OCI-LY7 (cell line): ENCODE measurements around the gene GNB1. TPM values are rescaled to one million over a fixed set of nuclear protein-coding genes. Genes with fewer than 3 reads are reported as not detected.

Experiments
- BruUV-seq: library from RNA; stranded (reverse); fragments of 400-500 nt; replicated peaks from 2 replicates; lab custom pipeline; 2021; lab: Mats Ljungman, UMichigan
- CTCF ChIA-PET: fragments of 300-600 bp; sonication (Branson Sonifier 250); formaldehyde crosslinking; loops from one replicate; lab custom pipeline; 2022; ENCODE audit warnings: antibody characterized with exemption; ENCODE audit not compliant: unreplicated experiment; lab: Charles Lee
- POLR2A ChIA-PET: fragments of 300-600 bp; sonication (Branson Sonifier 250); formaldehyde crosslinking; loops from one replicate; lab custom pipeline; 2022; ENCODE audit warnings: antibody characterized with exemption; lab: Charles Lee
- DNase-seq: peaks from one replicate; pipeline ENCODE4 v3.0.0-alpha.2; 2015; ENCODE audit warnings: low spot score
- H2AFZ ChIP-seq: fragments of 200-600 bp; sonication (generic), shearing (Covaris generic); 2 replicates; pipeline ENCODE4 v1.6.1; 2014; ENCODE audit warnings: mild to moderate bottlenecking, antibody characterized with exemption, low read length, moderate library complexity
- H3K27ac ChIP-seq: fragments of 200-600 bp; sonication (generic); 2 replicates; pipeline ENCODE4 v1.5.1; 2014; ENCODE audit warnings: mixed run types, low read depth, mild to moderate bottlenecking, moderate library complexity, low read length, inconsistent platforms; ENCODE audit not compliant: poor library complexity, severe bottlenecking
- H3K36me3 ChIP-seq: fragments of 200-600 bp; sonication (generic); 2 replicates; pipeline ENCODE4 v1.6.1; 2014; ENCODE audit warnings: mild to moderate bottlenecking, antibody characterized with exemption, low read length, moderate library complexity, mixed read lengths; ENCODE audit not compliant: insufficient read depth
- H3K4me1 ChIP-seq: fragments of 200-600 bp; sonication (generic); 2 replicates; pipeline ENCODE4 v1.5.1; 2014; ENCODE audit warnings: mild to moderate bottlenecking, low read length; ENCODE audit not compliant: insufficient read depth, poor library complexity, severe bottlenecking
- H3K4me2 ChIP-seq: fragments of 200-600 bp; sonication (generic); 2 replicates; pipeline ENCODE4 v1.6.1; 2014; ENCODE audit warnings: mild to moderate bottlenecking, low read length
- H3K4me3 ChIP-seq: fragments of 200-600 bp; sonication (generic); 2 replicates; pipeline ENCODE4 v1.5.1; 2014; ENCODE audit warnings: mild to moderate bottlenecking, low read depth, low read length; ENCODE audit not compliant: poor library complexity, severe bottlenecking
- H3K79me2 ChIP-seq: fragments of 200-600 bp; sonication (generic); 2 replicates; pipeline ENCODE4 v1.6.1; 2016; ENCODE audit warnings: low read depth, mild to moderate bottlenecking, low read length, moderate library complexity, mixed read lengths; ENCODE audit not compliant: insufficient read depth
- H3K9me2 ChIP-seq: fragments of 200-600 bp; sonication (generic); 2 replicates; pipeline ENCODE4 v1.6.1; 2016; ENCODE audit warnings: mild to moderate bottlenecking, low read length, mixed read lengths; ENCODE audit not compliant: insufficient read depth
- H3K9me3 ChIP-seq: fragments of 200-600 bp; sonication (generic); 2 replicates; pipeline ENCODE4 v1.6.1; 2014; ENCODE audit warnings: mild to moderate bottlenecking, mixed run types, low read length, mixed read lengths
- H4K20me1 ChIP-seq: fragments of 200-600 bp; sonication (generic); 2 replicates; pipeline ENCODE4 v1.6.1; 2014; ENCODE audit warnings: mild to moderate bottlenecking, antibody characterized with exemption, low read length, moderate library complexity, mixed read lengths; ENCODE audit not compliant: insufficient read depth
- EZH2phosphoT487 ChIP-seq: fragments of 200-600 bp; sonication (generic); IDR thresholded peaks from 2 replicates; pipeline ENCODE4 v1.6.1; 2018; ENCODE audit warnings: low read depth, borderline replicate concordance, mild to moderate bottlenecking, mixed run types, antibody characterized with exemption, low read length, moderate library complexity, mixed read lengths
- intact Hi-C: fragments of 100-400 bp; cut with micrococcal nuclease; formaldehyde crosslinking; loops from one replicate; pipeline ENCODE4 v1.10.0; 2022; ENCODE audit not compliant: unreplicated experiment
- total RNA-seq, 2 experiments: library from RNA; depleted of rRNA in 1 of 2; stranded (reverse); fragments of >200 nt in 1 of 2; shearing (Covaris generic) in 1 of 2; gene quantifications; 2 replicates each; pipeline ENCODE4 v1.2.3, GENCODE V29; 2014 to 2022
- TF ChIP-seq, protein P1 (sequence below): fragments of 200-600 bp; sonication (generic); conservative IDR thresholded peaks from 2 replicates; pipeline ENCODE4 v1.5.1; 2014; ENCODE audit warnings: mild to moderate bottlenecking, antibody characterized with exemption, low read length, moderate library complexity, mixed read lengths

The GNB1 gene
- total RNA-seq, 2 experiments from 2014 or later = 101 to 502 TPM

DNA sequence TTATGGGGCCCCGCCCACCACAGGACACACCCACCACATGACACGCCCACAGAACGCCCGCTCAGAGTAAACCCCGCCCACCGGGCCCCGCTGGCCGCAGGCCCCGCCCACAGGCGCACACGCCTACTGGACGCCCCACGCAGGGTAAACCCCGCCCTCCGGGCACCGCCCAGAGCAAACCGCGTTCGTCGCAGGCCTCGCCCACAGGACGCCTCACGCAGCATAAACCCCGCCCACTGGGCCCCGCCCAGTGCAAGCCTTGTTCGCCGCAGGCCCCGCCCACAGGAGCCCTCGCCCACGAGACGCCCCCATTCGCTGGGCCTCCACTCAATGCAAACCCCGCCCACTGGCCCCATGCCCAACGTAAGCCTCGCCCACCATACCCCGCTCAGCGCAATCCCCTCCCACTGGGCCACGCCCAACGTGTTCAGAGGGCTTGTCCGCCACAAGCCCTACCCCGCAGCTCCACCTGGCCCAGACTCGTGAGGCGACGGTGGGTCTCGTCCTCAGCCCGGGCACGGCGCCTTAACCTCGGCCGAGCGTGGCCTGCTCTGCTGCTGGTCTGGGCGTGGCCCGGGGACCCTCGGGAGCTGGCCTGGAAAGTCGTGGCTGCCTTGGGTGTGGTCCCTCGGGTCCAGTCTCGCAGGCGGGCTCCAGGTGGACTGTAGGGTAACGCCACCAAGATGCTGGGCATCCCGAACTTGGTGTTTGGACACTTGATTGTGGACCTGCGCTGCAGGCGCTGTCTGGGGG lies 28.6 kb upstream of the GNB1 start:
- Histone ChIP-seq H4K20me1 (no peaks in the 10 kb centered on the region), H3K27ac (no peak overlapping the region), H2AFZ (peak overlapping the region; percentile 62; the same call in 1 of the 2 replicates), H3K4me2 (peak overlapping the region; percentile 83), H3K36me3 (no peaks in the 10 kb centered on the region), H3K4me3 (peak overlapping the region; percentile 70), H3K4me1 (peaks cover 12% of the 10 kb centered on the region), H3K9me2 (no peaks in the 10 kb centered on the region), H3K9me3 (no peaks in the 10 kb centered on the region), H3K79me2 (no peaks in the 10 kb centered on the region)
- intact Hi-C loops = loop anchor here (2.0 kb wide), 1 partner anchor 213 kb away; no protein-coding TSS in a partner anchor
- ChIA-PET CTCF (no interaction called here), POLR2A (no interaction called here)
- no peak for TF ChIP-seq EZH2phosphoT487
- TF ChIP-seq, protein P1, sequence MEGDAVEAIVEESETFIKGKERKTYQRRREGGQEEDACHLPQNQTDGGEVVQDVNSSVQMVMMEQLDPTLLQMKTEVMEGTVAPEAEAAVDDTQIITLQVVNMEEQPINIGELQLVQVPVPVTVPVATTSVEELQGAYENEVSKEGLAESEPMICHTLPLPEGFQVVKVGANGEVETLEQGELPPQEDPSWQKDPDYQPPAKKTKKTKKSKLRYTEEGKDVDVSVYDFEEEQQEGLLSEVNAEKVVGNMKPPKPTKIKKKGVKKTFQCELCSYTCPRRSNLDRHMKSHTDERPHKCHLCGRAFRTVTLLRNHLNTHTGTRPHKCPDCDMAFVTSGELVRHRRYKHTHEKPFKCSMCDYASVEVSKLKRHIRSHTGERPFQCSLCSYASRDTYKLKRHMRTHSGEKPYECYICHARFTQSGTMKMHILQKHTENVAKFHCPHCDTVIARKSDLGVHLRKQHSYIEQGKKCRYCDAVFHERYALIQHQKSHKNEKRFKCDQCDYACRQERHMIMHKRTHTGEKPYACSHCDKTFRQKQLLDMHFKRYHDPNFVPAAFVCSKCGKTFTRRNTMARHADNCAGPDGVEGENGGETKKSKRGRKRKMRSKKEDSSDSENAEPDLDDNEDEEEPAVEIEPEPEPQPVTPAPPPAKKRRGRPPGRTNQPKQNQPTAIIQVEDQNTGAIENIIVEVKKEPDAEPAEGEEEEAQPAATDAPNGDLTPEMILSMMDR = no peak
- DNase-seq = peak; percentile 100
- BruUV-seq = no TSS peak

- no peaks in the 10 kb centered on the region for H3K9me3 ChIP-seq
- H3K27ac ChIP-seq = no peak within 1 kb of the TSS
- CTCF ChIA-PET = no interaction called here
- peak within 1 kb of the TSS; percentile 62; the same call in 1 of the 2 replicates for H2AFZ ChIP-seq
- peak within 1 kb of the TSS; percentile 83 for H3K4me2 ChIP-seq
- TF ChIP-seq, protein P1 = peak; percentile 45; the same call in 1 of the 2 replicates
- TF ChIP-seq EZH2phosphoT487 = no peak
- no peaks in the 10 kb centered on the region for H3K9me2 ChIP-seq
- BruUV-seq = no TSS peak
- H3K4me3 ChIP-seq = peak within 1 kb of the TSS; percentile 70
- intact Hi-C loops = loop anchor here (2.0 kb wide), 1 partner anchor 214 kb away; no protein-coding TSS in a partner anchor
- H3K4me1 ChIP-seq = peaks cover 12% of the 10 kb centered on the region
- H3K79me2 ChIP-seq = no peaks in the 10 kb centered on the region
- no peaks in the 10 kb centered on the region for H3K36me3 ChIP-seq
- H4K20me1 ChIP-seq = no peaks in the 10 kb centered on the region
- POLR2A ChIA-PET = no interaction called here
- DNase-seq = no peak
Measured at GRCh38 chr1:1918901-1919303, 28.0 kb upstream of the GNB1 start, which contains the start of gene TMEM52. TMEM52 (minus strand) TSS chr1:1919279; CDS start chr1:1919265, 14 bp downstream.
